ENCODE results near the gene ABLIM3. TPM values are rescaled to one million over a fixed set of nuclear protein-coding genes. Genes with fewer than 3 reads are reported as not detected.

ABLIM3 gene
- polyA plus RNA-seq (ENCODE audit: insufficient read depth in 1 of 5, insufficient read length in 5 of 5, low replicate concordance in 1 of 5) = 100 to 1,000 TPM in 4 of 5 donors, 10 to 100 TPM in 1; 85.6 to 123 (median 104) TPM
- long read RNA-seq, donor 1, partial matches to known transcripts = 0 of 3 reads
- long read RNA-seq, donor 1, other reads (novel, unspliced or antisense) = 0 of 3 reads
- long read RNA-seq, donor 2, partial matches to known transcripts = 0 of 1 reads
- long read RNA-seq, donor 2, other reads (novel, unspliced or antisense) = 0 of 1 reads
- long read RNA-seq, donor 3, transcript ABLIM3-204 (2 exons, 778 nt) = major isoform, 5 of 5 reads
- long read RNA-seq, donor 3, partial matches to known transcripts = 0 of 5 reads
- long read RNA-seq, donor 3, other reads (novel, unspliced or antisense) = 0 of 5 reads
- long read RNA-seq, donor 4, partial matches to known transcripts = 0 of 1 reads
- long read RNA-seq, donor 4, other reads (novel, unspliced or antisense) = 0 of 1 reads
- long read RNA-seq, donor 5 = 0 reads
- long read RNA-seq, donor 6, partial matches to known transcripts = 0 of 3 reads
- long read RNA-seq, donor 6, other reads (novel, unspliced or antisense) = 0 of 3 reads
- long read RNA-seq, donor 7, transcript ABLIM3-204 (2 exons, 778 nt) = major isoform, 7 of 35 reads
- long read RNA-seq, donor 7, partial matches to known transcripts = 28 of 35 reads
- long read RNA-seq, donor 7, other reads (novel, unspliced or antisense) = 0 of 35 reads
- long read RNA-seq, donor 8, partial matches to known transcripts = 0 of 1 reads
- long read RNA-seq, donor 8, other reads (novel, unspliced or antisense) = 0 of 1 reads

DNA sequence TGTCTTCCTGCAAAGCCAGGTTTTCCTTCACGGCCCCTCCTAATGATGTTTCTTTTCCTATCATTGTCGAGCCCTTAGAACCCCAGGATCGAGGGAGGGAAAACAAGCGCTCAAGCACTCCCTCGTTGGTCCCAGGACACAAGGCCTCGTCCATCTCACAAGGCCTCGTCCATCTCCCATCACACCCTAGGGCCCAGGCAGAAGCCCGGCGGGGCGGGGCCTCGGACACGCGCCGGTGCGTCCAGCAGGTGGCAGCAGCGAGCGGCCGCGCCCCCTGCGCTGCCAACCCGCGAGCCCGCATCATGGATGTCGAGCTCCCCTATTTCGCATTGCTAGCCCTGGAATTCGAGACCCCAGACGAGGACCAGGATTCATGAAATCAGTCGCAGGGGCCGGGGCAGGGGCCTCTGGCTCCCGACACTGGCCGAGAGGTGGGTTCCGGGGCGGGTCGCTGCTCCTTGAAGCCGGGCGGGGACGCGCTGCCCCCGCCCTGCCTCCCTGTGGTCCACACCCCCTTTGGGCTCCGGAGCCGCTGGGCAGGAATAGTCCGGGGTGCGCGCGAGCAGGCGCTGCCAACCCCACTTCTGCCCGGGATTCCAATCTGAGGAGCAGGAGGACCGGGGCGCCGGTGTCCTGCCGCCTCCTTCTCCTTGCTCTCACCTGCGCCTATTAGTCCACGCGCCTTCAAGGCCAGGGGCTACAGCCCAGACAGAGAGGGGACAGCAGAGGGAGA, at the start of gene ABLIM3:
ABLIM3 (plus strand) TSS at position 270 of the 733 bp plus-strand sequence. CDS start 603 bp downstream, outside the sequence.
- DNase-seq = peak; percentile 74 to 79

DNA sequence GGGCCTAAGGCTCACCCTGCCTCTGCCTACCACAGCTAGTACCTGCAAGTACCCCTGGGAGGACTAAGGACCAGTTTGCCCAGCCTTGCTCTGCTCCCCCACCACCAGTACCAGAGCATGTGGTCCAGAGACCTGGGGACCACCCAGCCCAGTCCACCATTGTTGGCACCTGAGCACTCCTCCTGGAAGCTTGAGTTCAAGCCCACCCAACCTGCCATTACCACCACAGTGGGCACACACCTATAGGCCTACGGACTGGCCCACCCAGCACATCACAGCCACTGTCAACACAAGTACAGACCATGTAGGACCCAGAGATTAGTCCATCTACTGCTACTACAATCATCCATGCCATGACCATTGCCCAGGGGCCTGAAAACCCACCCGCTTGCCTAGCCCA, 47.7 kb upstream of the ABLIM3 start:
- DNase-seq = no peak

DNA sequence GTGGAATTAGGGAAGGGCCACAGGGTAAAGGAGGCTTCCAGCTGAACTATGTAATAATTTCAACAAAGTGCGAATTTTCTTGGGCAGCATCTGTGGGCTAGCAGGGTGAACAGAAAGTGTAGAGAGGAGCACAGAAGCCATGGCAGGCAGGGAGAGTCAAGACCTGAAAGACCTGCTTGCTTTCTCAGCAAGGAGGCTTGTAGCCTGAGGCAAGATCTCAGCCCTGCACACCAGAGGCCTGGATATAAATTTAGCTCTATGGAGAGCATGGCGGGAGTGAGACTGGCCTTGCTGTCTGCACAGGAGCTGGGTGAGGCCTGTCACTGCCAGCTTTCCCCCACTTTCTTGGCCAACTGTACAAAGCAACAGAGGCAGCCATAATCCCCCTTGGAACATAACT, 46.3 kb upstream of the ABLIM3 start:
- no peak for DNase-seq

DNA sequence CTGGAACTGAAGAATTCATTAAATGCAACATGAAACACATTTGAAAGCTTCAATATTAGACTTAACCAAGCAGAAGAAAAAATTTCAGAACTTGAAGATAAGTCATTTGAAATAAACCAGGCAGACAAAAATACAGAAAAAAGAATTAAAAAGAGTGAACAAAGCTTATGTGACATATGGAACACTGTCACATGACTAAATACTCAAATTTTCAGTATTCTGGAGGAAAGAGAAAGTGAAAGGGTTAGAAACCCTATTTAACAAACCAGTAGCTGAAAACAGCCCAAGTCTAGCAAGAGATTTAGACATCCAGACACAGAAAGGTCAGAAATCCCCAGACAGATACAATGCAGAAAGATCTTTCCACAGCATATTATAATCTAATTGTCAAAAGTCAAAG, 41.4 kb upstream of the ABLIM3 start:
- no peak for DNase-seq

DNA sequence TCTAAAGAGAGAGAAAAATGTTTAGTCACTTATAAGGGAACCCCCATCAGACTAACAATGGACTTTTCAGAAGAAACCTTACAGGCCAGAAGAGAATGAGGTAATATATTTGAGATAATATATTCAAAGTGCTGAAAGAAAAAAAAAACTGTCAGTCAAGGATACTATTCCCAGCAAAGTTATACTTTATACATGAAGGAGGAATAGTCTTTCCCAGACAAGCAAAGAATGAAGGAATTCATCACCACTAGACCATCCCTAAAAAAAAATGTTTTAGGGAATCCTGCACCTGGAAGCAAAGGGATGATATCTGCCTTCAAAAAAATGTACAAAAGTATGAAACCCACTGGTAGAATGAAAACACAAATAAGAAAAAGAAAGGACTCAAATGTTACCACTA, 41.0 kb upstream of the ABLIM3 start:
- DNase-seq = no peak

DNA sequence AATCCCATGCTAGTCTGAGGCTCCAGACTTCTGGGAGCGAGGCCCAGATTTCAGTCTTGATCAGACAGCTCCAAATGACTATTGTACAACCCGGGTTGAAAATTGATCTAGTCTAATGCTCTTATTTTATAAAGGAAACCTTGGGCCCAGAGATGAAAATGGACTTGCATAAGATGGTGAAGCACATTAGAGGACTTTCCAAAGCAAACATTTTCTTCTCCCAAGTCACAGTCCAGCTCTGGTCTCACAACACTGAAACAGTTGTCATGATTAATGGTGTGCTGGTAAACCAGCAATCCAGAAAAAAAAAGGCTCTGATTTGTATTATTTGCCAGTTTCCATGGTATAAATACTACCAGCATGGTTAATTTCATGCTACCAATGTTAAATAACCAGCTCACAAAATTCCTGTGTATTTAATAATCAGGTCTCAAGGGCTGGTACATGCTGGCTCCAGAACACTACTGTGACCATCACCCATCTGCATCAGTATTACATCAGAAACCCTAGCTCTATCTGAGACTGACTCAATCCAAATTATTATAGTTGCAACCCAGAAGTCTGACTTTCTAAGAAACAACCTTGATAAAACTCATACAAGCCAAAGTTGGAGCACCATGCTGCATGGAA, 32.5 kb upstream of the ABLIM3 start:
- DNase-seq = no peak

DNA sequence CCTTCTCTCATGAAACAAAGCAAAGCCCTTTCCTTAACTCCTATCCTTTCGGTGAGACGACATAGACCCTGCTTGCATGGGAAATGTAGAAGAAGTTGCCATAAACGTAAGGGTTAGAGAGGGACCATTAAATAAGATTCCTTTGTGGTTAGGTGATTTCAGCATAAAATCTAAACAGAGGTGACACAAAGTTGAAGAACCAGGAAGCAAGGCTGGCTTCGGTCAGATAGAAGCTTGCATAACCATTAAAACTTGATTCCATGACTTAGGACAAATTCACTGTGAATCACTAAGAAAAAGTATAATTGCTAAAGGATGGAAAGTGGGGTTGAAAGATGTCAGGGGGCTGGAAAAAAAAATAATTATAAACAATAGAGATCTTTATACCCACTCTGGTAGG, 30.9 kb upstream of the ABLIM3 start:
- no peak for DNase-seq

DNA sequence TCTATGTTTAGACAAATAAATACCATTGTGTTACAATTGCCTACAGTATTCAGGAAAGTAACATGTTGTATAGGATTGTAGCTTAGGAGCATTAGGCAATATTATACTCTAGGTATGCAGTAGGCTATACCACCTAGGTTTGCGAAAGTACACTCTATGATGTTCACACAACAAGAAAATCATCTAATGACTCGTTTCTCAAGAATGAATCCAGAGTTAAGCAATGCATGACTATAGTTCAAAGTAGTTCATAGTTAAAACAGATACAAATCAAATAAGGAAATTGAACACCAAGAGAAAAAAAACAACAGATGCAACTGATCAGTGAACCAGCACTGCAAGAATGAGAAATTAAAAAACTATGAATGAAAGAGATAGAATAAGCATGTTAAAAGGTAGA, 27.6 kb upstream of the ABLIM3 start:
- no peak for DNase-seq

DNA sequence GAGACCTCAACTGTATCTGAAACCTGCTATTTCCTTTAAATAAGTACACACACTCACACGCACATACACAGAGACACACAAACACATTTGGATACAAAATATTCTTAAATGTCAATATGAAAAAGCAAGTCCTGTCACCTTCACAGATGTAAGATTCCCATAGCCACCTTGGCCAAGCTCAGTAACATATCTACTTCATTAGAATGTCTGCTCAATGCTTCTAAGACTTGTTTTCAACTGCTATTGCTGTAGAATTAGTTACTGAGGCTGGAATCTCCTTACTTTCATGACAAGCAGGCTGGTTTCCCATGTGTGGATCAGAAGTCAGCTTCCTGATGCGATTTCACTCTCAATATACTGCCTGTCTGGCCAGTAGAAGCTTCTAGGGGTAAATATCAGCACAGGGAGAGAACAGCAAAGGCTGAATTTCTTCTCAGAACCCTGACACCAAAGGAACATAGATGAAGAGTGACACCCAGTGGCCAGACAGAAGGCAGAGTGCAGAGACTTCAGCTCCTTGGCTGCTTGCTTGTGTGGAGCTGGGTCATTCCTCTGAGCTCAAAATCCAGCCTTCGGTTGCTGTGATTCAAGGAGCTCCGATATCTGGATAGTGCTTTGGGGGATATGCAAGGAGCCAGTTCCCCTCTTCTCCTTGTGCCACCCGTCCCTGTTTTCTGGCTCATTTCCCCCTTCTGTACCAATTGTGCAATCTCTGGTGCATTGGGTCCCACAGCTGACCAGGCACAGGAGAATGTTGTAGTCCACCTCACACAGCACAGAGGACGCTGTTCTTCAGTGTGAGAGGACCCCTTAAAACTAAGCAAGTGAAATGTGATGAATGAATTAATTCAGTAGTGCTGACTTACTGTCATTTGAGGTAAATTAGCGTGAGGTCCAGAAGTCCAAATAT, 26.6 kb upstream of the ABLIM3 start:
- peak; percentile 55 to 76 for DNase-seq

DNA sequence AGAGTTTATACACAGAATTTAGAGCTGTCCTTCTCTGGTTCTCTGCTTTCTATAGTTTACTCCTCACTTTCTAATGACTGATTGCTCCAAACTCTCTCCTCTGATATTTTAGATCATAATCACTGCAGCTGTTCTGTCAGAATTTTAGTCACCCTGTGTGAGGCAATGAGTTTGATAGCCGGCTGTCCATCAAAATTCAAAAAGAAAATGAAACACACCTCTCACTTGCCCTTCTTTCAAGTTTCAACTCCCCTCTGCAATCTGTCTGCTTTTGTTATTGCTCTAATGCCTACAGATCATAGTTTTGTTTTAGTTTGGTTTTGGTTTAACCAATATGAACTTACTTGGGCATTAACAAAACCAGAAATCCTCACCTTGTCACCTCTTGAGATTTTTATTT, 23.3 kb upstream of the ABLIM3 start:
- DNase-seq = no peak

DNA sequence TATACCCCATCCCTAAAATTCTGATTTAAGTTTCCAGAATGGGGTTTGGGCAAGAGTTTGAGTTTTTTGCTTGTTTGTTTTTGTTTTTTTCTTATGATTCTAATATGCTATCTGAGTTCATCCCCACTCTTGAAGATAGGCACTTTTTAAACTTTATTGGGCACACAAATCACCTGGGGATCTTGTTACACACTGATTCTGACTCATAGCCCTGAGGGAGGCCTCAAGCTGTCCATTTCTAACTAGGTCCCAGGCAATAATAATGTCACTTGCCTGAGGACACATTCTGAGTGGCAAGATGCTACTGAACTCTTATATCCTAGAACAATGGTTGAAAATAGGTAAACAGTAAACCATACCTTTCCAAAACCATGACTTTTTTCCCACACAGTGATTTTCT, 22.8 kb upstream of the ABLIM3 start:
- no peak for DNase-seq

DNA sequence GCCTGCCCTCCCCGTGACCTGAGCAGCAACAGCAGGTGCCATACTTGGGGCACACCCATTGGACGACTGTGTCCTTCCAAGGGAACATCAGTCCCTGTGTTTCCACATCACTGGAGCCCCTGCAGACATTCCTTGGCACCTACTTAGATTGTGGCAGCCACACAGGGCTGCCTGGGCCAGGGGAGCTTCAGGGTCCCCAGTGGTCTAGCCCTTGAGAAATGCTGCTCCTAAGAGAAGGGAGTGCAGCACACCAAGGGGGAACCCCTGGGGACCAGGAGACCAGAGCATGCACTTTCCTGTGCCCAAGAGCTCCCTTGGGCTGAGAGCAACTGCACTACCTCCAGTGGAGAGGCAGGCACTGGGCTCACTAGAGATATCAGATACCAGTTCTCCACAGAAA, 20.1 kb upstream of the ABLIM3 start:
- DNase-seq = no peak

DNA sequence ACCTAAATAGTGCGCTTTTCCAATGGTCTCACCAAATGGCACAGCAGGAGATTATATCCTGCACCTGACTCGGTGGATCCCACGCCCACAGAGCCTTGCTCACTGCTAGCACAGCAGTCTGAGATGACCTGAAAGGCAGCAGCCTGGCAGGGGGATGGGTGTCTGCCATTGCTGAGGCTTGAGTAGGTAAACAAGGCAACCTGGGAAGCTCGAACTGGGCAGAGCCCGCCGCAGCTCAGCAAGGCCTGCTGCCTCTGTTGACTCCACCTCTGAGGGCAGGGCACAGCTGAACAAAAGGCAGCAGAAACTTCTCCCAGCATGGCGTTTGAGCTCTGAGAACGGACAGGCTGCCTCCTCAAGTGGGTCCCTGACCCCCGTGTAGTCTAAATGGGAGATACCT, 18.1 kb upstream of the ABLIM3 start:
- no peak for DNase-seq

DNA sequence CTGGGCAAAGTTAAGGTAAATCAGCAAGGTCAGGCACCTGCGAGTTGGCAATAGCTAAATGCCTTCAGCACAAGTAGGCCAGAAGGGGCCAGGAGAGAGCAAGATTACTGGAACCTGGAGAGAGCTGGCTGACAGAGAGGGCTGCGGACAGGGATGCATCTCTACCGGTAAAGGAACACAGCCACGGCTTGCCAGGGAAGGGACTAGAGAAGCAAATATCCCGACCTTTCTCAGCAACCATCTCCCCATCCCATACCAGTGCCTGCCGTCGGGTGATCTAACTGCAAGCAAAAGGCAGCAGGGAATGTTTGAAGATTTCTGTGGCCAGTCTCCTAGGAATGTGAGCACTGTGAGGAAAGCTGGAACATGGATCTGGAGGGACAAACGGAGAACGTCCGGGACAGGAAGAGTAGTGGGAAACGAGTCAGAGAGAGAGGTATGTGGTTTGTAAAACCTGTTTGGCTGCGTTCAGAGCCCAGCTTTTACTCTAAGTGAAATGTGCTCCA, 15.9 kb upstream of the ABLIM3 start:
- no peak for DNase-seq

DNA sequence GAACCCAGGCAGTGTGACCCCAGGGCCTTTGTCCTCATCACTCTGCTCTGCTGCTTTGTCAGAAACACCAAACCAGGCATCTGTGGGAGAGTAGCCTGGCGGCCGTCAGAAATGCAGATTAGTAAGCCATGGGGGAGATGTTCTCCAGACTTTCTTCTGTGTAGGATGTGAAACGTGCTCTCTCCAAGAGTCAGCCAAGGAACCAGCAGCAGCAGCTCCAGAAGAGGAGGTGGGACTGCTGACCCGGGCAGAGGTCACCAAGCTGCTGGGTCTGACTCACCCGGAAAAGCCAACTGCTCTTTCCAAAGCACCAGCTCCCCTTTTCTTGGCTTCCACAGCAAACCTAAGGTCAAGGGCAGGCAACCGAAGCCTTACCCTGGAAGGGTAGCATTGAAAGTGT, 14.4 kb upstream of the ABLIM3 start:
- no peak for DNase-seq

DNA sequence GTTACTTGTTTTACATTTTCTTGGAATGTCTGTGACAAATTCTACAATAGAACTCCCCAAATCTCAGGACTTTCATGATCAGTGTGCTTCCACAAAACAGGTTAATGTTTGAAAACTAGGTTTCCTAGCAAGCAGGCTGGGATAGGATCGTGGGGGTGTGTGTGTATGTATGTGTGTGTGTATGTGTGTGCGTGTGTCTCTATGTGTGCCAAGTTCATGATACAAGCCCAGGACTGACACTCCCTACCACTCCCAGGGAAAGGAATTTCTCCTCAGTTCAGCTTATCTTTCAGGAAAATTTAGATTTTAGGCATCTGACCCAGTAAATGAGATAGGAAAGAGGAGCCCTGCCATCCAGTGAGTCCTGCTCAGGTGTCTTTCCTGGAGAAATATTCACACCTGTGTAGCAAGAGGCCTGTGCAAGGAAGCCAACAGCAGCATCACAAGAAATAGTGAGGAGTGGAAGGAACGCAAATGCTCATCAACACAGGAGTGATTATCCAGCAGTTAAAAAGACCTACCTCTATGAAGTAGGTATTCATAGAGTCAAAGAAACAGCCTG, 13.8 kb upstream of the ABLIM3 start:
- no peak for DNase-seq

DNA sequence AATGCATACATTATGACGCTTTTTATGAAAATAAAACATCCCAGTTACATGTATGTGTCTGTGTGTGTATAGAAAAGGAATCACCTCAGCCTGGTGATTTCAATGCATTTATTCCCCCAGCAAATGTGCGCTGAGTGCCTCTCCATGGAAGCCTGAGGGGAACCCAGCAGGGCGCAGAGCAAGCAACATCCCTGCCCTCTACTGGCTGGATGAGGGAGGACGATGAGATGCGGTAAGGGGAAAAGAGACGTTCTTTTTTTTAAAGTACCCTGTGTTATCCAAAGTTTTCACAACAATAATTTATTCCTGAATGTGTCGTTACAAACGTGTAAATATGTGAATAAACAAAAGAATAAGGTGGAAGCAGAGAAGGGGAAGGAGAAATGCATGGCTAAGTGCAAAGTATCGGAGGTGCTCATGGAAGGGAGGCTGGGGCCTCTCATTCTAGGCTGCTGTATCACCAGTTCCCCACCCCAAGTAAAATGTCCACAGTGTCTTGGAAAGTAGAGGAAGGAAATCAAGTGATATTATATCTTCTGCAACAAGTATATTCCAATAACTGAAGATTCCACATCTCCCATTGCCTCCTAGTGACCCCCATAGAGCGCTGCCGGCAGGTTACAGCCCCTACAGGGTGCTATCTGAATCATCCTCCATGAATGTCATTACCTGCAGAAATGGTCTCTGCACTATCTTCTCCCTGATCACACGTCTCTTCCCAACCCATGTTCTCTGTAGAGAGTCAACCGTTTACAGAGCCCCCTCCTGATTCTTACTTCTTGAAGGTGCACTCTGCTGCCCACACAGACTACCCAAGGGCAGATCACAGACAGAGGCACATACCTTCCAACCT, 13.0 kb upstream of the ABLIM3 start:
- no peak for DNase-seq

DNA sequence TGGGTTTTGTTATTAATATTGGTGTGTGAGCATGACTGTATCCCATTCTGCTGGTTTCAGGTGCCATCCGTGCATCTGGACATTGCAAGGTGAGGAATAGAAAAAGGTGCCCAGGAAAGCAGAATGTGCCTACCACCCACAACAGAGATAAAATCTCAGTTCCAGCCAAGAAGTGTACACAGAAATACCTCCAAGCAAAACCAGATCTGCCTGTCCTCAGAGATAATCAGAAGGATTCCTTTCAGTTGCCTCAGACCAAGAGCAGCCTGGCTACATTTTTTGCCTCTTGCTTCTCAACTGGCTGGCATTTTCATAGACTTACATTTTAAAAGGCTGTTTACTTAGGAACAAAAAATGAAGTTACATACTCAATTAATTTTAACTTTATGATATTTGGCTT, 12.1 kb upstream of the ABLIM3 start:
- DNase-seq = no peak

All from right lung (tissue), 10 donors.